MCF 10A (cell line): ENCODE data around the gene FOXN3. TPM values are rescaled to one million over a fixed set of nuclear protein-coding genes. Genes with fewer than 3 reads are reported as not detected.

Source experiments
- BruUV-seq: library from RNA; stranded (reverse); fragments of 400-500 nt; replicated peaks from 2 replicates; lab custom pipeline; 2021; lab: Mats Ljungman, UMichigan
- CTCF ChIA-PET: fragments of 300-600 bp; sonication (Branson Sonifier 250); formaldehyde crosslinking; extraction: SDS; loops from one replicate; lab custom pipeline; 2021; ENCODE audit warnings: antibody characterized with exemption, inconsistent platforms; lab: Yijun Ruan, JAX
- POLR2A ChIA-PET: fragments of 300-600, 350-650 bp; sonication (Branson Sonifier 250); formaldehyde crosslinking; extraction: SDS; loops from one replicate; lab custom pipeline; 2020; ENCODE audit warnings: antibody characterized with exemption, inconsistent platforms; lab: Yijun Ruan, JAX
- DNase-seq: peaks from one replicate; pipeline ENCODE4 v3.0.0-alpha.2; 2018; ENCODE audit not compliant: unreplicated experiment
- H3K27ac Mint-ChIP-seq: one replicate; pipeline ENCODE4 v1.8.0; 2022; ENCODE audit warnings: mild to moderate bottlenecking, low read depth, mixed read lengths; ENCODE audit not compliant: unreplicated experiment
- H3K27me3 Mint-ChIP-seq: one replicate; pipeline ENCODE4 v1.8.0; 2022; ENCODE audit warnings: mixed read lengths; ENCODE audit not compliant: insufficient read depth, unreplicated experiment
- H3K36me3 Mint-ChIP-seq: one replicate; pipeline ENCODE4 v1.8.0; 2022; ENCODE audit warnings: mild to moderate bottlenecking, moderate library complexity, mixed read lengths; ENCODE audit not compliant: insufficient read depth, unreplicated experiment
- H3K4me1 Mint-ChIP-seq: one replicate; pipeline ENCODE4 v1.8.0; 2022; ENCODE audit warnings: mixed read lengths; ENCODE audit not compliant: insufficient read depth, unreplicated experiment
- H3K4me3 Mint-ChIP-seq: one replicate; pipeline ENCODE4 v1.8.0; 2022; ENCODE audit warnings: mild to moderate bottlenecking, moderate library complexity, mixed read lengths; ENCODE audit not compliant: unreplicated experiment
- H3K9me3 Mint-ChIP-seq: one replicate; pipeline ENCODE4 v1.8.0; 2022; ENCODE audit warnings: mixed read lengths; ENCODE audit not compliant: unreplicated experiment
- CTCF ChIP-seq: fragments of 200-600 bp; IDR thresholded peaks from one replicate; pipeline ENCODE4 v1.8.0; 2022; ENCODE audit warnings: antibody characterized with exemption, mild to moderate bottlenecking; ENCODE audit not compliant: unreplicated experiment
- intact Hi-C: fragments of 100-400 bp; cut with micrococcal nuclease; formaldehyde crosslinking; loops from 2 replicates; pipeline ENCODE4 v1.14.1; 2022
- total RNA-seq: library from RNA; stranded (reverse); gene quantifications from 2 replicates; pipeline ENCODE4 v1.2.3, GENCODE V29; 2022

Gene FOXN3
- total RNA-seq, 1 experiment from 2014 or later = 27.1 TPM

- intact Hi-C loops = no loop called here
- Mint-ChIP-seq H3K4me1 (peaks cover 26% of the 10 kb centered on the region), H3K36me3 (no peaks in the 10 kb centered on the region), H3K9me3 (no peaks in the 10 kb centered on the region), H3K4me3 (no peak overlapping the region), H3K27ac (peak overlapping the region; percentile 2), H3K27me3 (no peaks in the 10 kb centered on the region)
- no peak for DNase-seq
- no TSS peak for BruUV-seq
- no peak for TF ChIP-seq CTCF
- CTCF ChIA-PET = interaction anchor here (0.6 kb wide), 1 partner anchor 786 kb away, joined by 3 read pairs; no protein-coding TSS in a partner anchor
- POLR2A ChIA-PET = no interaction called here
These were observed 24.2 kb upstream of the FOXN3 start for GRCh38 chr14:89440986-89441909.

GRCh38 chr14:89435892-89436656, 19.0 kb upstream of the FOXN3 start:
- intact Hi-C loops = no loop called here
- Mint-ChIP-seq H3K36me3 (peaks cover 6% of the 10 kb centered on the region), H3K4me3 (no peak overlapping the region), H3K27me3 (no peaks in the 10 kb centered on the region), H3K27ac (no peak overlapping the region), H3K4me1 (peaks cover 11% of the 10 kb centered on the region), H3K9me3 (no peaks in the 10 kb centered on the region)
- ChIA-PET CTCF (interaction anchor here (0.6 kb wide), 1 partner anchor 40 kb away, joined by 3 read pairs; no protein-coding TSS in a partner anchor), POLR2A (interaction anchor here (1.2 kb wide), 1 partner anchor 10 kb away, joined by 3 read pairs; no protein-coding TSS in a partner anchor)
- DNase-seq = no peak
- no peak for TF ChIP-seq CTCF
- no TSS peak for BruUV-seq

- H3K27ac Mint-ChIP-seq = no peak overlapping the region
- DNase-seq = no peak
- H3K4me1 Mint-ChIP-seq = peaks cover 11% of the 10 kb centered on the region
- H3K36me3 Mint-ChIP-seq = peaks cover 6% of the 10 kb centered on the region
- TF ChIP-seq CTCF = no peak
- ChIA-PET CTCF (interaction anchor here (0.6 to 1.2 kb wide), 3 partner anchors 14 to 196 kb away, joined by 3 read pairs; no protein-coding TSS in a partner anchor), POLR2A (no interaction called here)
- no peaks in the 10 kb centered on the region for H3K27me3 Mint-ChIP-seq
- intact Hi-C loops = no loop called here
- no peak overlapping the region for H3K4me3 Mint-ChIP-seq
- BruUV-seq = no TSS peak
- H3K9me3 Mint-ChIP-seq = no peaks in the 10 kb centered on the region
These were observed 18.5 kb upstream of the FOXN3 start for GRCh38 chr14:89435492-89435891.
